Body of pancreas (tissue), 4 donors: ENCODE results near the gene CAVIN3. TPM values are rescaled to one million over a fixed set of nuclear protein-coding genes. Genes with fewer than 3 reads are reported as not detected.

Experiments used
- ATAC-seq: fragments of 150-250 bp; one replicate; pipeline ENCODE4 v1.9.1; 2016
- DNase-seq, 4 donors: peaks; one replicate each; pipeline ENCODE4 v3.0.0-alpha.2; 2019
- H3K27ac ChIP-seq, 4 donors: fragments of 200-600 bp; sonication (generic); 1 replicate in 3 of 4; 2 replicates in 1 of 4; pipeline versions ENCODE4 v1.5.1 to v1.6.1; 2016 to 2019; ENCODE audit warnings: mild to moderate bottlenecking in 1 of 4, mixed read lengths in 1 of 4, moderate library complexity in 1 of 4
- H3K27me3 ChIP-seq, 2 donors: fragments of 200-600 bp; sonication (generic); one replicate each; pipeline ENCODE4 v1.6.0; 2016; ENCODE audit warnings: mild to moderate bottlenecking in 1 of 2
- H3K36me3 ChIP-seq, 2 donors: fragments of 200-600 bp; sonication (generic); replicated peaks in 1 of 2; 2 replicates each; pipeline ENCODE4 v1.5.1; 2016; ENCODE audit warnings: low read depth in 2 of 2; ENCODE audit not compliant: insufficient read depth in 1 of 2
- H3K4me1 ChIP-seq: fragments of 200-600 bp; sonication (generic); one replicate; pipeline ENCODE4 v1.6.0; 2016
- H3K4me3 ChIP-seq, 2 donors: fragments of 200-600 bp; sonication (generic); 1 replicate in 1 of 2; 2 replicates in 1 of 2; pipeline ENCODE4 v1.5.1; 2016 to 2019
- H3K9me3 ChIP-seq, 3 donors: fragments of 200-600 bp; sonication (generic); 1 replicate in 2 of 3; 2 replicates in 1 of 3; pipeline ENCODE4 v1.5.1; 2016
- POLR2A ChIP-seq, 3 donors: fragments of 450-650 bp; IDR thresholded peaks; one replicate each; pipeline ENCODE4 v1.6.1; 2016; ENCODE audit warnings: antibody characterized with exemption in 3 of 3, mild to moderate bottlenecking in 2 of 3
- WGBS, 2 donors: methylation state at CpG; one replicate each; pipeline ENCODE4 v1.1.5; 2017; 5-methylcytosine and 5-hydroxymethylcytosine counted together
- intact Hi-C: fragments of 100-400 bp; cut with DNase I; formaldehyde crosslinking; loops from one replicate; pipeline ENCODE4 v1.15.1; 2023
- total RNA-seq, 2 donors: library from RNA; depleted of rRNA; stranded (reverse); fragments of >200 nt; gene quantifications; one replicate each; pipeline ENCODE4 v1.1.0, GENCODE V29; 2016
- TF ChIP-seq, protein P1 (sequence below), 7 experiments: fragments of 450-650 bp in 4 of 7; fragments of 200-600 bp in 3 of 7; sonication (generic) in 3 of 7; IDR thresholded peaks; one replicate each; pipeline ENCODE4 v1.5.1; 2016 to 2019; ENCODE audit warnings: antibody characterized with exemption in 7 of 7

Gene CAVIN3
- total RNA-seq, 2 donors from 2014 or later, result 47.7 to 76.5 TPM

DNA sequence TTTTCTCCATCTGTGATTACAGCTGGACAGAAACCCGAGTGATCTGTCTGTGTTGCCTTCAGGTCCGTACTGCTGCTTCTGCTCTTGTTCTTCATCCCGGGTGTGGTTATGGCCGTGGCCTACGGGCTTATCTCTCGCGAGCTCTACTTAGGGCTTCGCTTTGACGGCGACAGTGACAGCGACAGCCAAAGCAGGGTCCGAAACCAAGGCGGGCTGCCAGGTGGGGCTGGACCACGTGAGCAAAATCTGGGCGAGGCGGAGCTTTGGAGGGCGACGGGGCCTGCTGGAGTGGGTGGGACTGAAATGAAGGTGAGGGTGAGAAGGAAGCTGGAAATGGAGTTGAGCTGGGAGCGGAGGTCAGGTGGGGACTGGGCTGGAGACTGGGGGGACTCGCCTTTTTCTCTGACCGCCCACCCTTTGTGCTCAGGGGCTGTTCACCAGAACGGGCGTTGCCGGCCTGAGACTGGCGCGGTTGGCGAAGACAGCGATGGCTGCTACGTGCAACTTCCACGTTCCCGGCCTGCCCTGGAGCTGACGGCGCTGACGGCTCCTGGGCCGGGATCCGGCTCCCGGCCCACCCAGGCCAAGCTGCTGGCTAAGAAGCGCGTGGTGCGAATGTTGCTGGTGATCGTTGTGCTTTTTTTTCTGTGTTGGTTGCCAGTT lies 49.6 kb downstream of the CAVIN3 start:
- 87 to 94% methylated on average over 39 to 41 of the region's 41 CpGs for WGBS, 2 donors
- H3K27ac ChIP-seq, result no peak overlapping the region
- no peak for ATAC-seq
- no peak overlapping the region for H3K4me3 ChIP-seq
- H3K9me3 ChIP-seq, result no peaks in the 10 kb centered on the region
- no peak for TF ChIP-seq POLR2A (IDR thresholded peaks at IDR 0.05)
- TF ChIP-seq, protein P1, sequence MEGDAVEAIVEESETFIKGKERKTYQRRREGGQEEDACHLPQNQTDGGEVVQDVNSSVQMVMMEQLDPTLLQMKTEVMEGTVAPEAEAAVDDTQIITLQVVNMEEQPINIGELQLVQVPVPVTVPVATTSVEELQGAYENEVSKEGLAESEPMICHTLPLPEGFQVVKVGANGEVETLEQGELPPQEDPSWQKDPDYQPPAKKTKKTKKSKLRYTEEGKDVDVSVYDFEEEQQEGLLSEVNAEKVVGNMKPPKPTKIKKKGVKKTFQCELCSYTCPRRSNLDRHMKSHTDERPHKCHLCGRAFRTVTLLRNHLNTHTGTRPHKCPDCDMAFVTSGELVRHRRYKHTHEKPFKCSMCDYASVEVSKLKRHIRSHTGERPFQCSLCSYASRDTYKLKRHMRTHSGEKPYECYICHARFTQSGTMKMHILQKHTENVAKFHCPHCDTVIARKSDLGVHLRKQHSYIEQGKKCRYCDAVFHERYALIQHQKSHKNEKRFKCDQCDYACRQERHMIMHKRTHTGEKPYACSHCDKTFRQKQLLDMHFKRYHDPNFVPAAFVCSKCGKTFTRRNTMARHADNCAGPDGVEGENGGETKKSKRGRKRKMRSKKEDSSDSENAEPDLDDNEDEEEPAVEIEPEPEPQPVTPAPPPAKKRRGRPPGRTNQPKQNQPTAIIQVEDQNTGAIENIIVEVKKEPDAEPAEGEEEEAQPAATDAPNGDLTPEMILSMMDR (IDR thresholded peaks at IDR 0.05), result no peak
- H3K27me3 ChIP-seq, result no peaks in the 10 kb centered on the region
- DNase-seq, result no peak
- H3K36me3 ChIP-seq, result no peaks in the 10 kb centered on the region
- intact Hi-C loops, result no loop called here
- no peaks in the 10 kb centered on the region for H3K4me1 ChIP-seq

DNA sequence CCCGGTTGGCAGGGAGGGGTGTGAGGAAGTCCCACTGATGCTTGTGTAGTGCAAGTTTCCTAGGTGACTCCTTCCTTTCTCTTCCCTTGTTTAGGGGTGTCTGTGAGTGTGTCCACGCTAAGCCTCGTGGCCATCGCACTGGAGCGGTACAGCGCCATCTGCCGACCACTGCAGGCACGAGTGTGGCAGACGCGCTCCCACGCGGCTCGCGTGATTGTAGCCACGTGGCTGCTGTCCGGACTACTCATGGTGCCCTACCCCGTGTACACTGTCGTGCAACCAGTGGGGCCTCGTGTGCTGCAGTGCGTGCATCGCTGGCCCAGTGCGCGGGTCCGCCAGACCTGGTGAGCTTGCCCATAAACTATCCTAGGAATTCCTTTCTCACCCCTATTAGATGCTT lies 50.3 kb downstream of the CAVIN3 start:
- Histone ChIP-seq H3K27ac (no peak overlapping the region), H3K4me1 (no peaks in the 10 kb centered on the region), H3K36me3 (no peaks in the 10 kb centered on the region), H3K9me3 (no peaks in the 10 kb centered on the region), H3K27me3 (no peaks in the 10 kb centered on the region), H3K4me3 (no peak overlapping the region)
- 78 to 92% methylated on average over 23 to 24 of the region's 24 CpGs for WGBS, 2 donors
- TF ChIP-seq, protein P1 (IDR thresholded peaks at IDR 0.05), result peak in 3 of 7 experiments; percentile 12 to 31 (median 17)
- no peak for TF ChIP-seq POLR2A (IDR thresholded peaks at IDR 0.05)
- DNase-seq (no peak), ATAC-seq (no peak)
- intact Hi-C loops, result no loop called here

Other genes starting within 250 kb of the CAVIN3 start
- not detected for gene OR56B4, start 212.8 kb downstream of the CAVIN3 start, total RNA-seq
- gene OR52B2, start 150.2 kb downstream of the CAVIN3 start, total RNA-seq, result not detected
- not detected for gene OR52W1, start 121.3 kb downstream of the CAVIN3 start, total RNA-seq
- gene C11orf42, start 114.9 kb downstream of the CAVIN3 start, total RNA-seq, result not detected
- 10 to 100 TPM; 31.9 to 54.7 TPM for gene FHIP1B, start 85.9 kb downstream of the CAVIN3 start, total RNA-seq
- not detected for gene CNGA4, start 81.4 kb downstream of the CAVIN3 start, total RNA-seq
- 1 to 10 TPM; 1.0 to 3.3 TPM for gene CCKBR, start 60.7 kb downstream of the CAVIN3 start, total RNA-seq
- gene SMPD1, start 70.0 kb upstream of the CAVIN3 start, total RNA-seq, result 10 to 100 TPM; 17.1 to 29.7 TPM
- gene APBB1, start 98.6 kb upstream of the CAVIN3 start, total RNA-seq, result 10 to 100 TPM; 25.4 to 48.5 TPM
- gene HPX, start 120.5 kb upstream of the CAVIN3 start, total RNA-seq, result 1 to 10 TPM in 1 of 2 donors, not detected in 1; 1.3 TPM
- 10 to 100 TPM; 22.1 to 24.9 TPM for gene TRIM3, start 153.4 kb upstream of the CAVIN3 start, total RNA-seq
- gene ARFIP2, start 160.8 kb upstream of the CAVIN3 start, total RNA-seq, result 10 to 100 TPM; 47.2 to 82.7 TPM
- 10 to 100 TPM; 17.1 to 22.3 TPM for gene TIMM10B, start 161.0 kb upstream of the CAVIN3 start, total RNA-seq
- 10 to 100 TPM; 14.5 to 19.1 TPM for gene DNHD1, start 176.8 kb upstream of the CAVIN3 start, total RNA-seq